ENCODE measurements around the gene TCF15. TPM values are rescaled to one million over a fixed set of nuclear protein-coding genes. Genes with fewer than 3 reads are reported as not detected.
A peak's percentile ranks its signal among the peaks of the same experiment; 100 is the strongest.

The TCF15 gene
- total RNA-seq, 1 experiment from 2014 or later: not detected

- DNase-seq (ENCODE audit: low read depth): no peak
Observed at GRCh38 chr20:615514-615913, 5.4 kb upstream of the TCF15 start.

GRCh38 chr20:611843-612185 lies 1.7 kb upstream of the TCF15 start:
- no peak for DNase-seq (ENCODE audit: low read depth)

GRCh38 chr20:611047-611842 lies 1.1 kb upstream of the TCF15 start:
- no peak for DNase-seq (ENCODE audit: low read depth)

- DNase-seq (ENCODE audit: low read depth): no peak
Observed at GRCh38 chr20:609371-609964, 641 bp downstream of the TCF15 start.

GRCh38 chr20:608970-609369 lies 1.1 kb downstream of the TCF15 start:
- DNase-seq (ENCODE audit: low read depth): no peak

- DNase-seq (ENCODE audit: low read depth): no peak
Observed at GRCh38 chr20:607476-607875, 2.6 kb downstream of the TCF15 start.

- DNase-seq (ENCODE audit: low read depth): no peak
Observed at GRCh38 chr20:605237-605636, 4.9 kb downstream of the TCF15 start.

- no peak for DNase-seq (ENCODE audit: low read depth)
Observed at GRCh38 chr20:603116-603640, 6.9 kb downstream of the TCF15 start.

GRCh38 chr20:602111-602970 lies 7.8 kb downstream of the TCF15 start:
- DNase-seq (ENCODE audit: low read depth): no peak

GRCh38 chr20:600736-601135 lies 9.4 kb downstream of the TCF15 start:
- no peak for DNase-seq (ENCODE audit: low read depth)

GRCh38 chr20:600141-600540 lies 10.0 kb downstream of the TCF15 start:
- no peak for DNase-seq (ENCODE audit: low read depth)

- no peak for DNase-seq (ENCODE audit: low read depth)
Observed at GRCh38 chr20:598133-598850, 11.8 kb downstream of the TCF15 start.

GRCh38 chr20:597560-597959 lies 12.5 kb downstream of the TCF15 start:
- no peak for DNase-seq (ENCODE audit: low read depth)

GRCh38 chr20:595330-596308 lies 14.5 kb downstream of the TCF15 start:
- DNase-seq (ENCODE audit: low read depth): no peak

GRCh38 chr20:592506-592905 lies 17.6 kb downstream of the TCF15 start:
- no peak for DNase-seq (ENCODE audit: low read depth)

- DNase-seq (ENCODE audit: low read depth): no peak
Observed at GRCh38 chr20:591941-592340, 18.2 kb downstream of the TCF15 start.

- peak; percentile 21 for DNase-seq (ENCODE audit: low read depth)
Observed at GRCh38 chr20:588932-589672, 21.0 kb downstream of the TCF15 start.

- no peak for DNase-seq (ENCODE audit: low read depth)
Observed at GRCh38 chr20:588476-588875, 21.6 kb downstream of the TCF15 start.

GRCh38 chr20:584971-585301 lies 25.2 kb downstream of the TCF15 start:
- DNase-seq (ENCODE audit: low read depth): no peak

Data from HT1080 (cell line).